Activated T-helper 17 cell treated with anti-CD3 and anti-CD28 coated beads, Interleukin-2, amount 50 U/mL, for 72 hours (primary cell): ENCODE data around the gene C11orf87. TPM values are rescaled to one million over a fixed set of nuclear protein-coding genes. Genes with fewer than 3 reads are reported as not detected.

Source experiments
- ATAC-seq: fragments of 150-1000 bp; cut with Tn5 transposase; replicated peaks from 2 replicates; pipeline ENCODE4 v1.10.0; 2021; ENCODE audit warnings: mild to moderate bottlenecking, moderate library complexity
- H3K27ac Mint-ChIP-seq: one replicate; pipeline ENCODE4 v1.8.0; 2022; ENCODE audit warnings: mixed read lengths
- H3K27me3 Mint-ChIP-seq: one replicate; pipeline ENCODE4 v1.8.0; 2022; ENCODE audit warnings: mixed read lengths
- H3K36me3 Mint-ChIP-seq: one replicate; pipeline ENCODE4 v1.8.0; 2022; ENCODE audit warnings: low read depth, mild to moderate bottlenecking, mixed read lengths
- H3K4me1 Mint-ChIP-seq: one replicate; pipeline ENCODE4 v1.8.0; 2022; ENCODE audit warnings: mixed read lengths
- H3K4me3 Mint-ChIP-seq: one replicate; pipeline ENCODE4 v1.8.0; 2022; ENCODE audit warnings: mild to moderate bottlenecking, mixed read lengths
- H3K9me3 Mint-ChIP-seq: one replicate; pipeline ENCODE4 v1.8.0; 2022; ENCODE audit warnings: mixed read lengths
- total RNA-seq, 2 donors: library from RNA; stranded (reverse); gene quantifications; one replicate each; pipeline ENCODE4 v1.2.3, GENCODE V29; 2022

The C11orf87 gene
- total RNA-seq, 2 donors from 2014 or later = not detected

DNA sequence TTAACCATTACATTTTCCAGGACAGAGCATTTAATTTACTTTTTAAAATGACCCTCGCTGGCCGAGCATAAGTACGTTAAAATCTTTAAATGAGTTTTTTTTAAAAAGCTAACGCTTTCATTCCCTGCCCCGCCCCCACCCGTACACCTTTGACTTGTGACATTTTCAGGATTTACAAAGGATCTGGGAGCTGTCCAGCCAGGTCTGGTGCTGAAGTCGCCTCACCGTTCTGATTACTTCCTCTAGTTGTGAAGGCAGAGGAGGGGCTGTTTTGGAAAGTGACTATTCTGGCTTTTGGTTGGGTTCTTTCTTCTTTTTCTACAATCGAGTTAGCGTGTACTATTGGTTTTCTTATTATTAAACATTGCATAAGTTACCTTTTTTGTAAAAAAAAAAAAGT lies 2.9 kb downstream of the C11orf87 start:
- Mint-ChIP-seq H3K4me1 (no peaks in the 10 kb centered on the region), H3K27ac (no peak overlapping the region), H3K4me3 (no peak overlapping the region), H3K27me3 (peaks cover 19% of the 10 kb centered on the region), H3K36me3 (no peaks in the 10 kb centered on the region), H3K9me3 (no peaks in the 10 kb centered on the region)
- no peak for ATAC-seq

DNA sequence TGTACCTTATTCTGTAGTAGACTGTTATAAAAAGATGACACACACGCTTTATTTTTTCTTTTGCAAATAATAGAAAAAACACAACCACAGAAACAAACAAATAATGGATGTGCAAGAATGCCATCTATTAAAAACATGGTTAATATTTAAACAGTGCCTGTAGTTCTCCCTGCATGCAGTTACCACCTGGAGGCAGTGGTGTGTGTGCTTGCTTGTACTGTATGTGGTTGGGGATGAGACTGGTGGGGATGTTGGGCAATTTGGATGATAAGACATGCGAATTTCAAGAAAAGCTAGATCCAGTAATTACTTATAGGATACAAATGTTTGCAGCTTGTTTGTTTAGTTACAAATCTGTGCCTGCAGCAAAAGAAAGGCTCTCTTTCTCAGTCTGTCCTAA lies 3.6 kb downstream of the C11orf87 start:
- Mint-ChIP-seq H3K27ac (no peak overlapping the region), H3K9me3 (no peaks in the 10 kb centered on the region), H3K27me3 (peaks cover 19% of the 10 kb centered on the region), H3K4me3 (no peak overlapping the region), H3K36me3 (no peaks in the 10 kb centered on the region), H3K4me1 (no peaks in the 10 kb centered on the region)
- no peak for ATAC-seq

DNA sequence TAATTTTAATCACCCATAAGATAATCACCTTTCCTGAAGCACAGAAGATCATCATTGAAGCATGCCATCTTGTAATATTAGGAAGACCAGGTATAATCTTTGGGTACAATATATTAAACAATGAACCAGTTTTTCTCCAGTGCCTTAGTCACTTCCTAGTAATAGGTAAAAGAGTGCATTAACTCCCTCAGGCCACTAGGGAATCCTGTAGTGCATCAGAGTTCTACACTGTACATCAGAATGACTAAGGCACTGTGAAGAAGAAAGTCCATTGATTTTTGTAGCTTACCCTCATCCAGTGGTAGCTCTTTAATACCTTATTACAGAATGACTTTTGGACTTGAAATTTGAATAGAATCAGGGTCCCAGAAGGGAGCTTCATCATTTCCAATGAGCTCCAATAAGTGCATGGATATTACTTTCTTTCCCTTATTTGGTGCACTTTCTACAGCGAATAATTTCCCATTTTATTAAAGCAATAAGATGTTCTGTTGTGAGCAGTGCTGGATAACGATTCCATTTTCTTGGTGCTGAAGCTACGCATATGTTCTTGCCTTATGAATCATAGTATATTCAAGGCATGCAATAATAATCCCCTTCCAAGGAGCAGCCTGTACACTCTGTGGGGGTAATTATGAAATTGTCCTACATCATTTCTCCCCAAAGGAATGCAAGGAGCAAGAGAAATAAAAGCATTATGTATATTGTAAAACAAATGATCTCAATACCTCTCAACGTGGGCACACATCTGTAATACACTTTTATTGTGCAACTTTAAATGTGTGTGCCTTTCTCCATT lies 4.7 kb downstream of the C11orf87 start:
- Mint-ChIP-seq H3K36me3 (no peaks in the 10 kb centered on the region), H3K4me3 (no peak overlapping the region), H3K27ac (no peak overlapping the region), H3K27me3 (peaks cover 13% of the 10 kb centered on the region), H3K4me1 (no peaks in the 10 kb centered on the region), H3K9me3 (no peaks in the 10 kb centered on the region)
- ATAC-seq = no peak

DNA sequence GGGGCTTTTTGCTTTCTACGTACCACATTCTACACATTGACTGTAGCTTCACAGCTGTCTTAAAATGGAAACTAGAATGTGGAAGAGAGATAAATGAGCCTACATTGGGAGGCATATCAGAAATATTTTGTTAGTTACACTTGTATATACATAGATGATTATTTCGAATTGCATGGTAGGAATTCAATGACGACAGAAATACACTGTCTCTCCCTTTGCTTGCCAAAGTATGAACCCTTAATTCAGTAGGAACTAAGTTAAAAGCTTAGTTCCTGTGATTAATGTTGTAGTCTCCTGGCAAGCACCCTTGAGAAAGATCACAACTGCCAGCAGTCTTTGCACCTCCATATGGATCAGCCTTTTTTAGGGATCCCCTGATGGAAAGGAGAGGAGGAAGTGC lies 10.1 kb downstream of the C11orf87 start:
- no peak for ATAC-seq

DNA sequence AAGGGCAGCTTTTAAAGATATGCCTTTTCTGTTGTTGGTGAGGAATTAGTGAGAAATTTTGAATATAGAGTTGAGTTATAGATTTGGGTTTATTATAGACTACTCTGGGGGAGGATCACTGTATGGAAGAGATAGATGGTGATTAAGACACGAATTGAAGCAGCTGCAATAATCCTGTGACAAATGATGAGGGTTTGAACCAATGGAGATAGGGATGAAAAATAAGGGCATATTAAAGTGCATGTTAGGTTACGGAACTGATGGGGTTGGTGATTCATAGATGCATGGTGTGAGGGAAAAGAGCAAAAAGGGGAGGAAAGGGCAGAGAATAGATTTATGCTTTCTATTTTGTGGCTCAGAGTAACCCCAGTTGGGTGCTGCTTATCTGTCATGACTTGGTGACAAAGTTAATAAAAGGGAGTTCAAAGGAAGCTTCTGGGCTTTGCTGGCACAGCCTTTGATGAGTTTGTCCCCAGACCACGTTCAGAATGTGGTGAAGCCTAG lies 11.8 kb downstream of the C11orf87 start:
- H3K36me3 Mint-ChIP-seq = no peaks in the 10 kb centered on the region
- no peak overlapping the region for H3K4me3 Mint-ChIP-seq
- no peaks in the 10 kb centered on the region for H3K4me1 Mint-ChIP-seq
- no peak overlapping the region for H3K27ac Mint-ChIP-seq
- no peaks in the 10 kb centered on the region for H3K27me3 Mint-ChIP-seq
- no peak for ATAC-seq
- H3K9me3 Mint-ChIP-seq = peaks cover 4% of the 10 kb centered on the region

More for the DNA sequence above, 10.1 kb downstream of the C11orf87 start:
- Mint-ChIP-seq H3K36me3 (no peaks in the 10 kb centered on the region), H3K27ac (no peak overlapping the region), H3K9me3 (peaks cover 4% of the 10 kb centered on the region), H3K4me1 (no peaks in the 10 kb centered on the region), H3K27me3 (no peaks in the 10 kb centered on the region), H3K4me3 (no peak overlapping the region)

DNA sequence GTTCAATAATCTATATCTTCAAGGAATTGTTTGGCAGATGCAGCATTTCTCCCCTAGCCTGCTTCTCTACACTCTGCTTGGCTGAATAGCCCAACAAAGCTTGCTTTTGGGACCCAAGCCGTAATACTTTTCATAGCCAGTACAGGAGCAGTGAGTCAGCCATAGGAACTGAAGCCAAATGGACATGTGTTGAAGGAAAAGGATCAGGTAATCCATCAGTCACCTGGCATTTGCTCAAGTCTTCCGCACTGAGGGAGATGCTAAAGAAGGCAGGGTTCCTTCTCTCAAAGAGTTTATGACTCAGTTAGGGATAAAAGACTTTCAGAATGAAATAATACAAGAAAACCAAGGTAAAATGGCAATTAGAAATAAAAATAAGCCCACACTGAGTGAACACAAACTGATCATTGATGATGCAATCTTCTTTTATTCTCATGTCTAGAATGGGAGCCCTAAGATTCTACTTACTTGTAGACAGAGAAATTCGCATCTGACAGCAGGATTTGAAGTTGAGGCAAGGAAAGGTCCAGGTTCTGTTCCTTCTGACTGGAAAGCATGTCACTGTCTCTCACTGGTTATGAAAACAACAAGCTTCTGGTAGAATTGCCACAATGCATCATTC lies 13.2 kb downstream of the C11orf87 start:
- no peaks in the 10 kb centered on the region for H3K4me1 Mint-ChIP-seq

DNA sequence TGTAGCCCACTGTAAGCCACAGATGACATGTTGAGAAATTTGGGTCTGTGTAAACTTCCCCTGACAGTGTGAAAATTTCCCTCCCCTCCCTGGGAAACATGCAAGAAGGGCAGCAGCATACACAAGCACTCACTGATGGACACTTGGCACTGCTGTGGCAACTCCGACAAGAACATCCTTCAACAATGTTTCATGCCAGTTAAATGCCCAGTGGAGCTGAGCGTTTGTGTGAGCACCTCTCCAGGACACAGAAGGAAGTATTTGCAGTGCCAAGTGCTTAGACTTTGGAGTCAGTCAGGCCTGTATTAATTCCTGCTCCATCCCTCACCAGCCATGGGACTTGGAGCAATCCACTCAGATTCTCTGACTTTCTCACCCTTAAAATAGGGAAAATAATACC lies 17.7 kb downstream of the C11orf87 start:
- no peaks in the 10 kb centered on the region for H3K36me3 Mint-ChIP-seq
- H3K27ac Mint-ChIP-seq = no peak overlapping the region
- no peaks in the 10 kb centered on the region for H3K27me3 Mint-ChIP-seq
- ATAC-seq = no peak
- H3K4me3 Mint-ChIP-seq = no peak overlapping the region
- no peaks in the 10 kb centered on the region for H3K4me1 Mint-ChIP-seq
- no peaks in the 10 kb centered on the region for H3K9me3 Mint-ChIP-seq

More for the DNA sequence above, 13.2 kb downstream of the C11orf87 start:
- peaks cover 4% of the 10 kb centered on the region for H3K9me3 Mint-ChIP-seq
- H3K27me3 Mint-ChIP-seq = no peaks in the 10 kb centered on the region
- no peak overlapping the region for H3K27ac Mint-ChIP-seq
- H3K4me3 Mint-ChIP-seq = no peak overlapping the region
- no peak for ATAC-seq
- H3K36me3 Mint-ChIP-seq = no peaks in the 10 kb centered on the region

DNA sequence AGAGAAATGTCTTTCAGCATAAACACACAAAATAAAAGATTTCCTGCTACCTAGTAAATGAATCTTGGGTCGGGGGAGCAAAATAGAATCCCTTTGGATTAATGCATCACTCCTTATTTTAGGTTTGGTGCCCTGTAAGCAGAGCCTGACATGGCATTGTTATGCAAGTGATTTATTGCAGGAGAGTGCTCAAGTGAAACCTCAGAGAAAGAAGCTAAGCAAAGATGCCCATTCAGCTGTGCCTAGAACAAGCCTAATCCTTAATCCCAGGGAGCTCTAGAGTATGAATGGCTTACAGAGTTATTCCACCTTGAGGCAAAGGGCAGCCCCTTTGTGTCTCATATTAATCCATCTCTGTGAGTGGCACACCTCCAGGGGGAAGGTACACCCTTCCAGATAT lies 21.1 kb downstream of the C11orf87 start:
- Mint-ChIP-seq H3K27me3 (no peaks in the 10 kb centered on the region), H3K27ac (no peak overlapping the region), H3K4me1 (no peaks in the 10 kb centered on the region), H3K4me3 (no peak overlapping the region), H3K36me3 (no peaks in the 10 kb centered on the region), H3K9me3 (no peaks in the 10 kb centered on the region)
- ATAC-seq = no peak

DNA sequence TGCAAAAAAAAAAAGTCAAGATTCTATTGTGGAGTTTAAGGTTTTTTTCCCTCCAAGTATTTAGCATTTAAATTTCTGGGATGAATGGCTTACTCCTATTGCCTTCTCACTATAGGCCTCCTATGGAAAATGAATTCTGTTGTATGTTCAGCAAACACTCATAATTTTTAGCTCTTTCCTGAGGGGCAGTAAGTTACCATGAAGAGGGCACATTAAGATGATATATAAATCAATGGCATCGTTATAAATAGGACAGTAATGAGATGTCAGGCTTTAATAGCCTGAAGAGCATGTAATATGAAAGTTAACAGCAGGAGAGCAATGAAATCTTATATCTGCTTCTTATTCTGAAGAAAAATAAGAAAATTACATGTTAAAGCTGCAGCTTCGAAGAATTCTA lies 32.9 kb downstream of the C11orf87 start:
- no peak for ATAC-seq
- peaks cover 11% of the 10 kb centered on the region for H3K9me3 Mint-ChIP-seq
- no peaks in the 10 kb centered on the region for H3K36me3 Mint-ChIP-seq
- H3K4me3 Mint-ChIP-seq = no peak overlapping the region
- no peaks in the 10 kb centered on the region for H3K4me1 Mint-ChIP-seq
- H3K27ac Mint-ChIP-seq = no peak overlapping the region
- H3K27me3 Mint-ChIP-seq = no peaks in the 10 kb centered on the region
